Astrocyte of the spinal cord (primary cell): ENCODE measurements around the gene FRAS1.
"Not testable (repeated sequence)": the region's sequence is repeated elsewhere in the genome, so short reads cannot be mapped to it uniquely, and the experiment has no call there.

Experiments
- DNase-seq: peaks from one replicate; pipeline ENCODE4 v3.0.0; 2011; ENCODE audit warnings: low read depth, low spot score
- H3K4me3 ChIP-seq: 2 replicates; pipeline ENCODE4 v1.5.1; 2011; ENCODE audit warnings: low read depth, mild to moderate bottlenecking, low read length, moderate library complexity
- CTCF ChIP-seq: IDR thresholded peaks from 2 replicates; pipeline ENCODE4 v1.5.1; 2012; ENCODE audit warnings: low read depth, mild to moderate bottlenecking, low read length, inconsistent platforms
- in situ Hi-C: cut with HindIII; loops from 2 replicates; pipeline ENCODE4 v1.10.0; 2017; ENCODE audit warnings: low sequenced_read_pairs

Gene FRAS1

DNA sequence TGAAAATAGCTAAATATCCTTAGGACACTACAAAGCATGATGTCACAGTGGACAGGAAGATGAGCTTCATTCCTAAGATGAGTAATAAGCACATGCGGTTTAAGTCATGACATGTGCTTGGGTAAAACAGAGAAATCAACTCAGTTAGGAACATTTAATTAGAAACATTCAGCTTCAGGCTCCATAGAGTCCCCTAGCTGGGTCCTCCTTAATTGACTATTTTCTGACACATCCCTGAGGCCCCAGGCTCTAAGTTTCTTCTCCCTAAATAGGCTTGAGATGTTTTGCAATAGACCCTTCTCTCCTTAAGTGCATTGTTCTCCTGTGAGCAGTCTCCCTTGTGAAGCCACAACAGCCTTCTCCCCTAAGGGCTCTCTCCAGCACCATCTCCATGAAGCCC, 424.1 kb downstream of the FRAS1 start:
- in situ Hi-C loops = no loop called here
- TF ChIP-seq CTCF = no peak
- H3K4me3 ChIP-seq = no peak overlapping the region
- peak; percentile 65 for DNase-seq

DNA sequence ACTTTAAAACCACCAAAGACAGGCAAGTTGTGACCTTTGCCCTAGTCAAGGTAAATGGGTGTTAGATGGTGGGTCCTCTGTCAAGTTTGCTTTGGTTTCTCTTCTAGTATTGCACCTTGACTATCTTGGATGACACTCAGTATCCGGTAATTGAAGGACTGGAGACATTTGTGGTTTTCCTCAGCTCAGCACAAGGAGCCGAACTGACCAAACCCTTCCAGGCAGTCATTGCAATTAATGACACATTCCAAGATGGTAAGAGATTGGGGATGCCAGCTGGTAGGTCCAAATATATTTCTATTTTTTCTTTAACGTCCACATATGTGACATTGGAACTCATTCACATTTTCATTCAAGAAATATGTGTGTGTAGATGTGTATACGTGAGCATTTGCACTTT, 425.2 kb downstream of the FRAS1 start:
- DNase-seq = no peak
- no peak for TF ChIP-seq CTCF
- in situ Hi-C loops = no loop called here
- no peak overlapping the region for H3K4me3 ChIP-seq

GRCh38 chr4:78483811-78484210, 426.7 kb downstream of the FRAS1 start:
- in situ Hi-C loops = no loop called here
- no peak for TF ChIP-seq CTCF
- H3K4me3 ChIP-seq = no peak overlapping the region
- no peak for DNase-seq

DNA sequence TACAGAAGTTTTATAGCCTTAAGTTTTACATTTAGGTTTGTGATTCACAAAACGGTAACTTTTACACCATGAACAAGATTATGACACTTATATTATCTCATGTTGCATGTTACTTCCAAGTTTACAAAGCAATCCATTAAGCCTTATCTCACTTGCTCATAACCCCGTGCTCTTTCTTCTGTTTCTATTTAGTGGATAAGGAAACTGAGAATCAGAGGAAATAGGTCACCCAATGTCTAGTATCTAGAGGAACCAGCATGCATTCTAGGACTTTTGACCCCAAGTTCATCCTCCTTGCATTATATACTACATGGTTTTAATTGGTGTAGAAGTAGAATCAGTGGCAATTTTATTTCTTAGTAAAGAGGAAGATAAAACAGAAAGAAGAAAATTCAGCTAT, 427.5 kb downstream of the FRAS1 start:
- H3K4me3 ChIP-seq = no peak overlapping the region
- no peak for TF ChIP-seq CTCF
- DNase-seq = no peak
- in situ Hi-C loops = no loop called here

DNA sequence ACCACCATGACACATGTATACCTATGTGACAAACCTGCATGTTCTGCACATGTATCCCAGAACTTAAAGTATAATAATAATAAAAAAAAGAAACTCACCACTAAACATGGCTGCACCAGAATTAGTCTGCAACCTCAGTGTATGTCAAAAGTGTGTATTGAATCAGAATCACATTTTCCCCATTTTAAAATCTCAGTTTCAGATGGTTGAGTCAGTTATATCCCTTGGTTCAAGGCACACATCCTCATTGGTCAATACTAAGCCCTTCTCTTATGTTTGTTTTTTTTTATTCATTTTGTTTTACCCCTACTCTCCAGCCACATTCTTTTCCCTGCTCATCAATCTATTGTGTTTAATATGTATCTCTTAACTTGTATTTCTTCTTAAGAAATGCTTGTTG, 436.6 kb downstream of the FRAS1 start:
- in situ Hi-C loops = no loop called here
- TF ChIP-seq CTCF = no peak
- H3K4me3 ChIP-seq = no peak overlapping the region
- no peak for DNase-seq

GRCh38 chr4:78496021-78496643, 439.0 kb downstream of the FRAS1 start:
- no peak for TF ChIP-seq CTCF
- no peak overlapping the region for H3K4me3 ChIP-seq
- no peak for DNase-seq
- in situ Hi-C loops = no loop called here

GRCh38 chr4:78506260-78506659, 449.1 kb downstream of the FRAS1 start:
- in situ Hi-C loops, DNase-seq, H3K4me3 ChIP-seq: not testable (repeated sequence)
